Stimulated activated naive CD4-positive, alpha-beta T cell treated with Interleukin-2 at 50 U/mL for 16 hours (primary cell): Measurements from ENCODE around the gene BRINP3.

Experiments used
- DNase-seq: peaks from one replicate; lab custom pipeline; 2025; lab: John Stamatoyannopoulos, UW

The BRINP3 gene

GRCh38 chr1:190452272-190452848 is 25.3 kb downstream of the BRINP3 start:
- DNase-seq: no peak

GRCh38 chr1:190444464-190444863 is 33.2 kb downstream of the BRINP3 start:
- no peak for DNase-seq

- no peak for DNase-seq
Measured at GRCh38 chr1:190439447-190439846, 38.2 kb downstream of the BRINP3 start.

- no peak for DNase-seq
Measured at GRCh38 chr1:190436615-190437014, 41.0 kb downstream of the BRINP3 start.

GRCh38 chr1:190429932-190430331 is 47.7 kb downstream of the BRINP3 start:
- no peak for DNase-seq

- no peak for DNase-seq
Measured at GRCh38 chr1:190429141-190429540, 48.5 kb downstream of the BRINP3 start.

GRCh38 chr1:190416239-190416638 is 61.4 kb downstream of the BRINP3 start:
- DNase-seq: no peak

- DNase-seq: no peak
Measured at GRCh38 chr1:190413142-190413541, 64.5 kb downstream of the BRINP3 start.

GRCh38 chr1:190403402-190403801 is 74.3 kb downstream of the BRINP3 start:
- no peak for DNase-seq

GRCh38 chr1:190399233-190399632 is 78.4 kb downstream of the BRINP3 start:
- no peak for DNase-seq

- no peak for DNase-seq
Measured at GRCh38 chr1:190391582-190391981, 86.1 kb downstream of the BRINP3 start.

- no peak for DNase-seq
Measured at GRCh38 chr1:190377991-190378390, 99.7 kb downstream of the BRINP3 start.

- no peak for DNase-seq
Measured at GRCh38 chr1:190377294-190377693, 100.4 kb downstream of the BRINP3 start.

GRCh38 chr1:190376044-190376443 is 101.6 kb downstream of the BRINP3 start:
- DNase-seq: no peak

- no peak for DNase-seq
Measured at GRCh38 chr1:190373705-190374336, 103.8 kb downstream of the BRINP3 start.

GRCh38 chr1:190367200-190367599 is 110.5 kb downstream of the BRINP3 start:
- no peak for DNase-seq

- no peak for DNase-seq
Measured at GRCh38 chr1:190365283-190365682, 112.4 kb downstream of the BRINP3 start.

GRCh38 chr1:190353538-190354101 is 124.0 kb downstream of the BRINP3 start:
- no peak for DNase-seq

- no peak for DNase-seq
Measured at GRCh38 chr1:190344454-190344853, 133.2 kb downstream of the BRINP3 start.

- no peak for DNase-seq
Measured at GRCh38 chr1:190338829-190339228, 138.8 kb downstream of the BRINP3 start.

GRCh38 chr1:190328871-190329270 is 148.8 kb downstream of the BRINP3 start:
- DNase-seq: no peak

- DNase-seq: no peak
Measured at GRCh38 chr1:190328361-190328760, 149.3 kb downstream of the BRINP3 start.

GRCh38 chr1:190327271-190327670 is 150.4 kb downstream of the BRINP3 start:
- DNase-seq: no peak

GRCh38 chr1:190323530-190323929 is 154.1 kb downstream of the BRINP3 start:
- DNase-seq: no peak
